ENCODE results near the gene BAZ1A.
"Not testable (repeated sequence)": the region's sequence is repeated elsewhere in the genome, so short reads cannot be mapped to it uniquely, and the experiment has no call there.

The BAZ1A gene

GRCh38 chr14:34853041-34853440 lies 22.1 kb downstream of the BAZ1A start:
- DNase-seq (ENCODE audit: low read depth in 2 of 2) = no peak

GRCh38 chr14:34851395-34851794 lies 23.8 kb downstream of the BAZ1A start:
- DNase-seq (ENCODE audit: low read depth in 2 of 2) = no peak

GRCh38 chr14:34845869-34846268 lies 29.3 kb downstream of the BAZ1A start:
- DNase-seq (ENCODE audit: low read depth in 2 of 2) = no peak

GRCh38 chr14:34843011-34843554 lies 32.1 kb downstream of the BAZ1A start:
- DNase-seq (ENCODE audit: low read depth in 2 of 2) = peak in 1 of 2 donors; percentile 7

GRCh38 chr14:34837801-34838322 lies 37.3 kb downstream of the BAZ1A start:
- DNase-seq (ENCODE audit: low read depth in 2 of 2) = no peak

GRCh38 chr14:34835312-34835711 lies 39.8 kb downstream of the BAZ1A start:
- no peak for DNase-seq (ENCODE audit: low read depth in 2 of 2)

- no peak for DNase-seq (ENCODE audit: low read depth in 2 of 2)
These were observed 41.3 kb downstream of the BAZ1A start for GRCh38 chr14:34833549-34834523.

GRCh38 chr14:34826661-34827060 lies 48.5 kb downstream of the BAZ1A start:
- no peak for DNase-seq (ENCODE audit: low read depth in 2 of 2)

GRCh38 chr14:34824826-34825225 lies 50.3 kb downstream of the BAZ1A start:
- DNase-seq (ENCODE audit: low read depth in 2 of 2) = no peak

- no peak for DNase-seq (ENCODE audit: low read depth in 2 of 2)
These were observed 50.9 kb downstream of the BAZ1A start for GRCh38 chr14:34824256-34824655.

- DNase-seq (ENCODE audit: low read depth in 2 of 2) = no peak
These were observed 57.4 kb downstream of the BAZ1A start for GRCh38 chr14:34817768-34818167.

GRCh38 chr14:34810028-34810427 lies 65.1 kb downstream of the BAZ1A start:
- DNase-seq (ENCODE audit: low read depth in 2 of 2) = no peak

- DNase-seq (ENCODE audit: low read depth in 2 of 2) = no peak
These were observed 68.9 kb downstream of the BAZ1A start for GRCh38 chr14:34806257-34806656.

GRCh38 chr14:34804933-34805332 lies 70.2 kb downstream of the BAZ1A start:
- no peak for DNase-seq (ENCODE audit: low read depth in 2 of 2)

- DNase-seq (ENCODE audit: low read depth in 2 of 2) = not testable (repeated sequence)
These were observed 76.3 kb downstream of the BAZ1A start for GRCh38 chr14:34798861-34799260.

- DNase-seq (ENCODE audit: low read depth in 2 of 2) = no peak
These were observed 77.2 kb downstream of the BAZ1A start for GRCh38 chr14:34797747-34798583.

GRCh38 chr14:34796902-34797301 lies 78.3 kb downstream of the BAZ1A start:
- no peak for DNase-seq (ENCODE audit: low read depth in 2 of 2)

- DNase-seq (ENCODE audit: low read depth in 2 of 2) = no peak
These were observed 80.2 kb downstream of the BAZ1A start for GRCh38 chr14:34794941-34795340.

- DNase-seq (ENCODE audit: low read depth in 2 of 2) = no peak
These were observed 80.9 kb downstream of the BAZ1A start for GRCh38 chr14:34794217-34794616.

- no peak for DNase-seq (ENCODE audit: low read depth in 2 of 2)
These were observed 82.6 kb downstream of the BAZ1A start for GRCh38 chr14:34792598-34792997.

GRCh38 chr14:34785223-34786006 lies 89.7 kb downstream of the BAZ1A start:
- no peak for DNase-seq (ENCODE audit: low read depth in 2 of 2)

Measured in stimulated activated CD4-positive, alpha-beta T cell treated with anti-CD3 and anti-CD28 coated beads, Interleukin-15, amount 100 ng/mL, for 48 hours (primary cell).